C4-2B (cell line): ENCODE data around the gene DRD1.

Source experiments
- CTCF ChIP-seq: fragments of 450-650 bp; conservative IDR thresholded peaks from 2 replicates; pipeline ENCODE4 v1.5.1; 2017; ENCODE audit warnings: mild to moderate bottlenecking
- ZFX ChIP-seq: fragments of 450-650 bp; IDR thresholded peaks from 2 replicates; pipeline ENCODE4 v1.6.1; 2017

GRCh38 chr5:175422058-175422457, 21.9 kb downstream of the DRD1 start:
- TF ChIP-seq CTCF = no peak
- TF ChIP-seq ZFX = no peak
